Superior temporal gyrus (tissue), 1 donor: ENCODE results near the gene RMC1.
"Not testable (repeated sequence)": the region's sequence is repeated elsewhere in the genome, so short reads cannot be mapped to it uniquely, and the experiment has no call there.

Experiments
- DNase-seq: peaks from one replicate; pipeline ENCODE4 v3.0.0-alpha.2; 2016; ENCODE audit errors: extremely low spot score

Gene RMC1

GRCh38 chr18:23498117-23498516 lies 5.2 kb upstream of the RMC1 start:
- DNase-seq: no peak

- DNase-seq: peak; percentile 83
These were observed 4.4 kb upstream of the RMC1 start for GRCh38 chr18:23498877-23499276.

GRCh38 chr18:23499291-23499781 lies 4.0 kb upstream of the RMC1 start:
- peak; percentile 6 for DNase-seq

- DNase-seq: no peak
These were observed 1.7 kb upstream of the RMC1 start for GRCh38 chr18:23501626-23502025.

- no peak for DNase-seq
These were observed 734 bp upstream of the RMC1 start for GRCh38 chr18:23502516-23503037.

GRCh38 chr18:23503963-23504344 lies 643 bp downstream of the RMC1 start:
- DNase-seq: peak; percentile 35

GRCh38 chr18:23504720-23505119 lies 1.4 kb downstream of the RMC1 start:
- DNase-seq: no peak

- no peak for DNase-seq
These were observed 3.1 kb downstream of the RMC1 start for GRCh38 chr18:23506393-23506792.

GRCh38 chr18:23510923-23511322 lies 7.6 kb downstream of the RMC1 start:
- not testable (repeated sequence) for DNase-seq

GRCh38 chr18:23512216-23512615 lies 8.9 kb downstream of the RMC1 start:
- not testable (repeated sequence) for DNase-seq

- no peak for DNase-seq
These were observed 9.3 kb downstream of the RMC1 start for GRCh38 chr18:23512641-23513040.

- DNase-seq: peak; percentile 94
These were observed 12.7 kb downstream of the RMC1 start for GRCh38 chr18:23515911-23516546.

- no peak for DNase-seq
These were observed 16.4 kb downstream of the RMC1 start for GRCh38 chr18:23519734-23520133.

- DNase-seq: no peak
These were observed 18.0 kb downstream of the RMC1 start for GRCh38 chr18:23521271-23521670.

- no peak for DNase-seq
These were observed 18.6 kb downstream of the RMC1 start for GRCh38 chr18:23521907-23522306.

- no peak for DNase-seq
These were observed 20.3 kb downstream of the RMC1 start for GRCh38 chr18:23523429-23524212.

GRCh38 chr18:23524213-23524707 lies 20.9 kb downstream of the RMC1 start:
- no peak for DNase-seq

GRCh38 chr18:23526501-23527063 lies 23.3 kb downstream of the RMC1 start:
- no peak for DNase-seq

- DNase-seq: no peak
These were observed 25.5 kb downstream of the RMC1 start for GRCh38 chr18:23528580-23529472.

GRCh38 chr18:23529604-23530003 lies 26.3 kb downstream of the RMC1 start:
- DNase-seq: no peak

GRCh38 chr18:23530195-23530594 lies 26.9 kb downstream of the RMC1 start:
- DNase-seq: no peak
